HCT116 (cell line): ENCODE data around the gene SCRN2. TPM values are rescaled to one million over a fixed set of nuclear protein-coding genes. Genes with fewer than 3 reads are reported as not detected.

Source experiments
- ATAC-seq: fragments of 200-7000 bp; cut with Tn5 transposase; 2 replicates; pipeline ENCODE4 v1.9.1; 2020; ENCODE audit warnings: mild to moderate bottlenecking, moderate library complexity
- BruUV-seq: library from RNA; stranded (reverse); fragments of 400-500 nt; replicated peaks from 2 replicates; lab custom pipeline; 2021; lab: Mats Ljungman, UMichigan
- CTCF ChIA-PET: fragments of 300-600 bp; sonication (Branson Sonifier 250); formaldehyde crosslinking; loops from one replicate; lab custom pipeline; 2021; ENCODE audit warnings: antibody characterized with exemption; lab: Charles Lee
- POLR2A ChIA-PET: fragments of 300-600, 350-600 bp; sonication (Branson Sonifier 250); formaldehyde crosslinking; loops from one replicate; lab custom pipeline; 2021; ENCODE audit warnings: antibody characterized with exemption; lab: Charles Lee
- RAD21 ChIA-PET, 2 experiments: fragments of 300-600 bp; sonication (Branson Sonifier 250); formaldehyde crosslinking; loops; one replicate each; lab custom pipeline; 2023; ENCODE audit warnings: low total read pairs in 2 of 2; ENCODE audit not compliant: uncharacterized antibody in 2 of 2, unreplicated experiment in 2 of 2, low non-redundant PET in 1 of 2; lab: Charles Lee
- DNase-seq: peaks from one replicate; pipeline ENCODE4 v3.0.0-alpha.2; 2010; ENCODE audit warnings: low read depth, low spot score
- H2AFZ ChIP-seq: fragments of 200-600 bp; shearing (Covaris generic), sonication (generic); 2 replicates; pipeline ENCODE4 v1.6.1; 2017; ENCODE audit warnings: low read depth, mixed run types, mixed read lengths, antibody characterized with exemption, low read length; ENCODE audit not compliant: poor library complexity, severe bottlenecking
- H3K27ac ChIP-seq: 2 replicates; pipeline ENCODE4 v1.5.1; 2012; ENCODE audit warnings: low read depth, low read length
- H3K27me3 ChIP-seq: fragments of 200-600 bp; sonication (generic); 2 replicates; pipeline ENCODE4 v1.6.1; 2016; ENCODE audit warnings: mixed run types, low read length, mixed read lengths; ENCODE audit not compliant: insufficient read depth
- H3K36me3 ChIP-seq, 2 experiments: fragments of 200-500 bp in 1 of 2; fragments of 200-600 bp in 1 of 2; sonication (Bioruptor generic) in 1 of 2; sonication (generic) in 1 of 2; 2 replicates each; pipeline versions ENCODE4 v1.5.1 to v1.6.1; 2014 to 2016; ENCODE audit warnings: low read length in 2 of 2, inconsistent platforms in 1 of 2, mixed read lengths in 1 of 2, mixed run types in 1 of 2; ENCODE audit not compliant: insufficient read depth in 2 of 2, control insufficient read depth in 1 of 2
- H3K4me1 ChIP-seq, 2 experiments: fragments of 200-600 bp in 1 of 2; sonication (generic) in 1 of 2; 2 replicates each; pipeline versions ENCODE4 v1.5.1 to v1.6.1; 2012 to 2017; ENCODE audit warnings: low read length in 2 of 2, inconsistent platforms in 1 of 2, mild to moderate bottlenecking in 1 of 2, mixed read lengths in 1 of 2, mixed run types in 1 of 2, moderate library complexity in 1 of 2; ENCODE audit not compliant: insufficient read depth in 2 of 2, control insufficient read depth in 1 of 2
- H3K4me2 ChIP-seq: fragments of 200-600 bp; sonication (generic); 2 replicates; pipeline ENCODE4 v1.6.1; 2017; ENCODE audit warnings: mixed run types, low read length, mixed read lengths
- H3K4me3 ChIP-seq, 2 experiments: fragments of 200-600 bp in 1 of 2; sonication (generic) in 1 of 2; replicated peaks in 1 of 2; 2 replicates each; pipeline ENCODE4 v1.5.1; 2011 to 2016; ENCODE audit warnings: low read length in 2 of 2, control low read depth in 1 of 2, low read depth in 1 of 2, mild to moderate bottlenecking in 1 of 2, mixed read lengths in 1 of 2, mixed run types in 1 of 2
- H3K79me2 ChIP-seq: fragments of 200-600 bp; sonication (generic); 2 replicates; pipeline ENCODE4 v1.6.1; 2017; ENCODE audit warnings: mild to moderate bottlenecking, mixed run types, low read length, moderate library complexity, mixed read lengths; ENCODE audit not compliant: insufficient read depth
- H3K9ac ChIP-seq: fragments of 200-600 bp; sonication (generic); 2 replicates; pipeline ENCODE4 v1.6.1; 2016; ENCODE audit warnings: low read length, mixed read lengths
- H3K9me2 ChIP-seq: fragments of 200-600 bp; sonication (generic), shearing (Covaris generic); 2 replicates; pipeline ENCODE4 v1.6.1; 2017; ENCODE audit warnings: mixed run types, mild to moderate bottlenecking, moderate library complexity; ENCODE audit not compliant: insufficient read depth
- H3K9me3 ChIP-seq, 2 experiments: fragments of 200-500 bp in 1 of 2; fragments of 200-600 bp in 1 of 2; sonication (Bioruptor generic) in 1 of 2; sonication (generic) in 1 of 2; 2 replicates each; pipeline ENCODE4 v1.6.1; 2014 to 2017; ENCODE audit warnings: low read length in 2 of 2, mixed read lengths in 2 of 2, inconsistent platforms in 1 of 2, low read depth in 1 of 2, mild to moderate bottlenecking in 1 of 2, mixed run types in 1 of 2, moderate library complexity in 1 of 2; ENCODE audit not compliant: control insufficient read depth in 1 of 2, insufficient read depth in 1 of 2
- H4K20me1 ChIP-seq: fragments of 200-600 bp; sonication (generic), shearing (Covaris generic); 2 replicates; pipeline ENCODE4 v1.6.1; 2017; ENCODE audit warnings: mixed run types, mild to moderate bottlenecking, moderate library complexity; ENCODE audit not compliant: insufficient read depth
- CBX3 ChIP-seq: IDR thresholded peaks from 2 replicates; pipeline ENCODE4 v1.6.1; 2012; ENCODE audit warnings: low read depth
- CEBPB ChIP-seq: IDR thresholded peaks from 2 replicates; pipeline ENCODE4 v1.6.1; 2012; ENCODE audit warnings: low read depth
- ELF1 ChIP-seq: IDR thresholded peaks from 2 replicates; pipeline ENCODE4 v1.6.1; 2012; ENCODE audit warnings: low read depth, borderline replicate concordance
- EZH2 ChIP-seq: fragments of 200-600 bp; sonication (generic); IDR thresholded peaks from 2 replicates; pipeline ENCODE4 v1.6.1; 2017; ENCODE audit warnings: antibody characterized with exemption, mixed run types
- EZH2phosphoT487 ChIP-seq: fragments of 200-600 bp; IDR thresholded peaks from 2 replicates; pipeline ENCODE4 v1.6.1; 2018; ENCODE audit warnings: antibody characterized with exemption, borderline replicate concordance
- JUND ChIP-seq: IDR thresholded peaks from 2 replicates; pipeline ENCODE4 v1.6.1; 2012
- POLR2A ChIP-seq: IDR thresholded peaks from 2 replicates; pipeline ENCODE4 v1.7.0; 2011; ENCODE audit warnings: borderline replicate concordance; ENCODE audit not compliant: insufficient read depth, insufficient read length; ENCODE audit errors: extremely low read depth
- POLR2AphosphoS5 ChIP-seq: IDR thresholded peaks from 2 replicates; pipeline ENCODE4 v1.6.1; 2011; ENCODE audit warnings: mild to moderate bottlenecking, low read depth, low read length, moderate library complexity
- SIN3A ChIP-seq: IDR thresholded peaks from 2 replicates; pipeline ENCODE4 v1.6.1; 2012; ENCODE audit warnings: low read depth
- SP1 ChIP-seq: IDR thresholded peaks from 2 replicates; pipeline ENCODE4 v1.6.1; 2012; ENCODE audit warnings: low read depth
- SRF ChIP-seq: IDR thresholded peaks from 2 replicates; pipeline ENCODE4 v1.6.1; 2012; ENCODE audit warnings: low read depth
- YY1 ChIP-seq: IDR thresholded peaks from 2 replicates; pipeline ENCODE4 v1.6.1; 2011; ENCODE audit warnings: low read length, low read depth, moderate library complexity, mild to moderate bottlenecking; ENCODE audit not compliant: insufficient replicate concordance; ENCODE audit errors: extremely low read depth
- ZFX ChIP-seq: fragments of 450-650 bp; IDR thresholded peaks from 2 replicates; pipeline ENCODE4 v1.6.1; 2017
- ZNF274 ChIP-seq: fragments of 200-500 bp; sonication (Bioruptor generic); IDR thresholded peaks from 2 replicates; pipeline ENCODE4 v1.6.1; 2014; ENCODE audit warnings: mild to moderate bottlenecking, low read depth, low read length, inconsistent platforms
- intact Hi-C: fragments of 100-400 bp; cut with micrococcal nuclease; formaldehyde crosslinking; loops from 2 replicates; pipeline ENCODE4 v1.10.0; 2022
- total RNA-seq: library from RNA; stranded (reverse); gene quantifications from one replicate; pipeline ENCODE4 v1.2.1, GENCODE V29; 2021; ENCODE audit not compliant: unreplicated experiment
- TF ChIP-seq, protein P1 (sequence below): IDR thresholded peaks from 2 replicates; pipeline ENCODE4 v1.6.1; 2012
- TF ChIP-seq, protein P2 (sequence below), 3 experiments: fragments of 200-600 bp in 1 of 3; sonication (generic) in 1 of 3; IDR thresholded peaks in 2 of 3; conservative IDR thresholded peaks in 1 of 3; 2 replicates each; pipeline ENCODE4 v1.5.1; 2012 to 2017; ENCODE audit warnings: low read depth in 2 of 3, low read length in 2 of 3, antibody characterized with exemption in 1 of 3, borderline replicate concordance in 1 of 3, control low read depth in 1 of 3, mild to moderate bottlenecking in 1 of 3, mixed read lengths in 1 of 3, mixed run types in 1 of 3, moderate library complexity in 1 of 3; ENCODE audit not compliant: insufficient read depth in 1 of 3
- TF ChIP-seq, protein P3 (sequence below): IDR thresholded peaks from 2 replicates; pipeline ENCODE4 v1.6.1; 2011; ENCODE audit warnings: mild to moderate bottlenecking, low read length, moderate library complexity; ENCODE audit not compliant: insufficient replicate concordance; ENCODE audit errors: extremely low read depth
- TF ChIP-seq, protein P4 (sequence below): IDR thresholded peaks from 2 replicates; pipeline ENCODE4 v1.6.1; 2012; ENCODE audit warnings: low read depth

The SCRN2 gene
- total RNA-seq, 1 experiment from 2014 or later: 53.2 TPM

DNA sequence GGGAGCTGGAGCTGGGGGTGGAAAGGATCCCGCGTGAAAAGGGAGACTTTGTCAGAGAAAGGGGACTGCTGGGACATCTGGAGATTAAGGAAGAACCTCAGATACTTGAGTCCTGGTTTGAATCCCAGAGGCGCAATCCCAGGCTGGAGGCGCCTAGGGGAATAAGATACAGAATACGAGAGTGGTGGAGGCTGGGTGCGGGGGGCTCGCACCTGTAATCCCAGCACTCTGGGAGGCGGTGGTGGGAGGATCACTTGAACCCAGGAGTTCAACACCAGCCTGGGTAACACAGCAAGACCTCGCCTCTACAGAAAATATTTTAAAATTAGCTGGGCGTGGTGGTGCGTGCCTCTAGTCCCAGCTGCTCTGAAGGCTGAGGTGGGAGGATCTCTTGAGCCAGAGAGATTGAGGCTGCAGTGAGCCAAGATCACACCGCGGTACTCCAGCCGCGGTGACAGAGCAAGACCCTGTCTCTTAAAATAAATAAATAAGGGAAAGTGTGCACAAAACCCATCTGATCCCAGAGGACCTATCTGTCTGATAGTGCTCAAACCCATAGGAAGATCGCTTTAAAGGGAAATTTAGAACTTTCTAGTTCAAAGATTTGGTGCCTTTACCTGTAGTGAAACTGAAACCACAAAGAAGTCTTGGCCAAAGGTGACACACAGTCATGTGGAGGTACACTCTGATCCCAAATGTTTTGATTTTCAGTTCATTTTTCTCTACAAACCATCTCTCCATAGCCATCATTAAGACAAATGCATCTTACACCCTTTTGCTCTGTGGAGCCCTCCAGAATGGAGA lies 617 bp upstream of the SCRN2 start:
- POLR2A ChIA-PET: interaction anchor here (0.8 to 3.5 kb wide), 9 partner anchors 9 to 174 kb away, joined by 3 to 24 read pairs (median 6); partner anchors contain the start of genes CDK5RAP3, LRRC46, MRPL10 and SP2
- Histone ChIP-seq H3K9me2 (no peaks in the 10 kb centered on the region), H3K9me3 (no peaks in the 10 kb centered on the region), H4K20me1 (no peaks in the 10 kb centered on the region), H3K36me3 (peaks cover 0 to 11% of the 10 kb centered on the region in 2 experiments; a peak in 1 of 4 replicates), H3K4me1 (peaks cover 25 to 46% of the 10 kb centered on the region in 2 experiments), H3K4me3 (peak overlapping the region; percentile 94 to 98), H3K9ac (peak overlapping the region; percentile 82), H3K27ac (peak overlapping the region; percentile 69), H2AFZ (peak overlapping the region; percentile 66), H3K79me2 (peaks cover 6% of the 10 kb centered on the region; the same call in 1 of the 2 replicates), H3K27me3 (no peaks in the 10 kb centered on the region), H3K4me2 (peak overlapping the region; percentile 97)
- CTCF ChIA-PET: interaction anchor here (1.1 to 12.6 kb wide), 14 partner anchors 9 to 185 kb away, joined by 3 to 393 read pairs (median 11); partner anchors contain the start of genes CDK5RAP3, LRRC46, MRPL10 and OSBPL7
- intact Hi-C loops: loop anchor here (1.0 to 5.0 kb wide), 4 partner anchors 49 to 291 kb away; partner anchors contain the start of gene CDK5RAP3
- ATAC-seq: peak; percentile 17
- no TSS peak for BruUV-seq
- RAD21 ChIA-PET: interaction anchor here (0.8 to 4.5 kb wide), 12 partner anchors 9 to 177 kb away, joined by 3 to 43 read pairs (median 6); partner anchors contain the start of genes SP2 (in 2 of the 2), LRRC46 (in 1 of the 2), MRPL10 (in 1 of the 2) and SP6 (in 1 of the 2)
- DNase-seq: no peak
- no peak for TF ChIP-seq CBX3
- no peak for TF ChIP-seq SRF
- TF ChIP-seq YY1: no peak
- TF ChIP-seq EZH2phosphoT487: no peak
- TF ChIP-seq JUND: no peak
- TF ChIP-seq, protein P1, sequence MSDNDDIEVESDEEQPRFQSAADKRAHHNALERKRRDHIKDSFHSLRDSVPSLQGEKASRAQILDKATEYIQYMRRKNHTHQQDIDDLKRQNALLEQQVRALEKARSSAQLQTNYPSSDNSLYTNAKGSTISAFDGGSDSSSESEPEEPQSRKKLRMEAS: no peak
- no peak for TF ChIP-seq SIN3A
- no peak for TF ChIP-seq POLR2A
- no peak for TF ChIP-seq SP1
- no peak for TF ChIP-seq ELF1
- TF ChIP-seq POLR2AphosphoS5: no peak
- TF ChIP-seq, protein P2, sequence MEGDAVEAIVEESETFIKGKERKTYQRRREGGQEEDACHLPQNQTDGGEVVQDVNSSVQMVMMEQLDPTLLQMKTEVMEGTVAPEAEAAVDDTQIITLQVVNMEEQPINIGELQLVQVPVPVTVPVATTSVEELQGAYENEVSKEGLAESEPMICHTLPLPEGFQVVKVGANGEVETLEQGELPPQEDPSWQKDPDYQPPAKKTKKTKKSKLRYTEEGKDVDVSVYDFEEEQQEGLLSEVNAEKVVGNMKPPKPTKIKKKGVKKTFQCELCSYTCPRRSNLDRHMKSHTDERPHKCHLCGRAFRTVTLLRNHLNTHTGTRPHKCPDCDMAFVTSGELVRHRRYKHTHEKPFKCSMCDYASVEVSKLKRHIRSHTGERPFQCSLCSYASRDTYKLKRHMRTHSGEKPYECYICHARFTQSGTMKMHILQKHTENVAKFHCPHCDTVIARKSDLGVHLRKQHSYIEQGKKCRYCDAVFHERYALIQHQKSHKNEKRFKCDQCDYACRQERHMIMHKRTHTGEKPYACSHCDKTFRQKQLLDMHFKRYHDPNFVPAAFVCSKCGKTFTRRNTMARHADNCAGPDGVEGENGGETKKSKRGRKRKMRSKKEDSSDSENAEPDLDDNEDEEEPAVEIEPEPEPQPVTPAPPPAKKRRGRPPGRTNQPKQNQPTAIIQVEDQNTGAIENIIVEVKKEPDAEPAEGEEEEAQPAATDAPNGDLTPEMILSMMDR (IDR thresholded peaks at IDR 0.05 in 2 of 3, conservative IDR thresholded peaks at IDR 0.05 in 1 of 3; ENCODE audit: borderline replicate concordance in 1 of 3, insufficient read depth in 1 of 3, low read depth in 2 of 3, low read length in 2 of 3): no peak
- TF ChIP-seq EZH2: no peak
- TF ChIP-seq, protein P3, sequence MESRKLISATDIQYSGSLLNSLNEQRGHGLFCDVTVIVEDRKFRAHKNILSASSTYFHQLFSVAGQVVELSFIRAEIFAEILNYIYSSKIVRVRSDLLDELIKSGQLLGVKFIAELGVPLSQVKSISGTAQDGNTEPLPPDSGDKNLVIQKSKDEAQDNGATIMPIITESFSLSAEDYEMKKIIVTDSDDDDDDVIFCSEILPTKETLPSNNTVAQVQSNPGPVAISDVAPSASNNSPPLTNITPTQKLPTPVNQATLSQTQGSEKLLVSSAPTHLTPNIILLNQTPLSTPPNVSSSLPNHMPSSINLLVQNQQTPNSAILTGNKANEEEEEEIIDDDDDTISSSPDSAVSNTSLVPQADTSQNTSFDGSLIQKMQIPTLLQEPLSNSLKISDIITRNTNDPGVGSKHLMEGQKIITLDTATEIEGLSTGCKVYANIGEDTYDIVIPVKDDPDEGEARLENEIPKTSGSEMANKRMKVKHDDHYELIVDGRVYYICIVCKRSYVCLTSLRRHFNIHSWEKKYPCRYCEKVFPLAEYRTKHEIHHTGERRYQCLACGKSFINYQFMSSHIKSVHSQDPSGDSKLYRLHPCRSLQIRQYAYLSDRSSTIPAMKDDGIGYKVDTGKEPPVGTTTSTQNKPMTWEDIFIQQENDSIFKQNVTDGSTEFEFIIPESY: no peak
- TF ChIP-seq ZNF274: no peak
- TF ChIP-seq, protein P4, sequence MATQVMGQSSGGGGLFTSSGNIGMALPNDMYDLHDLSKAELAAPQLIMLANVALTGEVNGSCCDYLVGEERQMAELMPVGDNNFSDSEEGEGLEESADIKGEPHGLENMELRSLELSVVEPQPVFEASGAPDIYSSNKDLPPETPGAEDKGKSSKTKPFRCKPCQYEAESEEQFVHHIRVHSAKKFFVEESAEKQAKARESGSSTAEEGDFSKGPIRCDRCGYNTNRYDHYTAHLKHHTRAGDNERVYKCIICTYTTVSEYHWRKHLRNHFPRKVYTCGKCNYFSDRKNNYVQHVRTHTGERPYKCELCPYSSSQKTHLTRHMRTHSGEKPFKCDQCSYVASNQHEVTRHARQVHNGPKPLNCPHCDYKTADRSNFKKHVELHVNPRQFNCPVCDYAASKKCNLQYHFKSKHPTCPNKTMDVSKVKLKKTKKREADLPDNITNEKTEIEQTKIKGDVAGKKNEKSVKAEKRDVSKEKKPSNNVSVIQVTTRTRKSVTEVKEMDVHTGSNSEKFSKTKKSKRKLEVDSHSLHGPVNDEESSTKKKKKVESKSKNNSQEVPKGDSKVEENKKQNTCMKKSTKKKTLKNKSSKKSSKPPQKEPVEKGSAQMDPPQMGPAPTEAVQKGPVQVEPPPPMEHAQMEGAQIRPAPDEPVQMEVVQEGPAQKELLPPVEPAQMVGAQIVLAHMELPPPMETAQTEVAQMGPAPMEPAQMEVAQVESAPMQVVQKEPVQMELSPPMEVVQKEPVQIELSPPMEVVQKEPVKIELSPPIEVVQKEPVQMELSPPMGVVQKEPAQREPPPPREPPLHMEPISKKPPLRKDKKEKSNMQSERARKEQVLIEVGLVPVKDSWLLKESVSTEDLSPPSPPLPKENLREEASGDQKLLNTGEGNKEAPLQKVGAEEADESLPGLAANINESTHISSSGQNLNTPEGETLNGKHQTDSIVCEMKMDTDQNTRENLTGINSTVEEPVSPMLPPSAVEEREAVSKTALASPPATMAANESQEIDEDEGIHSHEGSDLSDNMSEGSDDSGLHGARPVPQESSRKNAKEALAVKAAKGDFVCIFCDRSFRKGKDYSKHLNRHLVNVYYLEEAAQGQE: no peak
- no peak; the same call in 1 of the 2 replicates for TF ChIP-seq ZFX
- TF ChIP-seq CEBPB: no peak
